Measurements from ENCODE around the gene SSR2.

Gene SSR2

DNA sequence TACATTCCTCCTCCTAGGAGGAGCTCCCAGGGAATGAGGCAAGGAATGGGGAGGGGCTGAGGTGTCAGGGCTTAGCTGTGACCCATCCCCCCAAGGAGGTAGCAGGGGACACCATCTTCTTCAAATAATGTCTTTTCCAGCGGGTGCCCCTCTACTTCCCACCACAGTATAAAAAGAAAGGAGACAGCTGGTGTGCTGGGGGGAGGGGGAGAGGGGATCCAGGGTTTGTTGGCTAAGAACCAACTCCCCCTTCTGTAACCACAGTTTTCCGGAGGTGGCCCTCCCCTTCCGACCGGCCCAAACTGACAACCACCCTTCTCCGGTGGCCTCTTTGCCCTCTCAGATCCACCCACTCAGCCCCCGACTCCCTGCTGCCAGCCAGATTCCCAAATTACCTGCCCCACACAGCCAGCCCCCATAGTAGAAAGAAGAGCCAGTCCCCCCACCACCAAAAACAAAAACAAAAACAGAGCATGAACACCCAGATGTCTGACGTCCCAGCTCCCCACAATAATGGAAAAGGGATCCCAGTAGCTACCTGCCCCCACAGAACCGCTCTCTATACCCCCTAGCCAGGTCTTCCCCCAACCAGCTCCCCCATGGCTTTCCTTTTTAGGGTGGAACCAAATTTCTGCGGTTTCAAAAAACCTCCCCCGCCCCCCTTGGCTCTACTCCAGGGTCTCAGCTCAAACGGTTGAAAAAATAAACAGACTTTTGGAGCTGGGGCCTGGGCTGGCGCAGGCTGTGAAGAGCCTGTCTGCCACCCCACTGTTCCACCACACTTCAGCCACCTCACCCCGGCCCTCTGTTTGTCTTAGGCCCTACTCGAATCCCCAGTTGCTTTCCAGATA is 44.5 kb downstream of the SSR2 start:
- H3K4me3 ChIP-seq (ENCODE audit: control insufficient read depth, low read depth, low read length) = peak overlapping the region; percentile 84
- TF ChIP-seq, protein P1, sequence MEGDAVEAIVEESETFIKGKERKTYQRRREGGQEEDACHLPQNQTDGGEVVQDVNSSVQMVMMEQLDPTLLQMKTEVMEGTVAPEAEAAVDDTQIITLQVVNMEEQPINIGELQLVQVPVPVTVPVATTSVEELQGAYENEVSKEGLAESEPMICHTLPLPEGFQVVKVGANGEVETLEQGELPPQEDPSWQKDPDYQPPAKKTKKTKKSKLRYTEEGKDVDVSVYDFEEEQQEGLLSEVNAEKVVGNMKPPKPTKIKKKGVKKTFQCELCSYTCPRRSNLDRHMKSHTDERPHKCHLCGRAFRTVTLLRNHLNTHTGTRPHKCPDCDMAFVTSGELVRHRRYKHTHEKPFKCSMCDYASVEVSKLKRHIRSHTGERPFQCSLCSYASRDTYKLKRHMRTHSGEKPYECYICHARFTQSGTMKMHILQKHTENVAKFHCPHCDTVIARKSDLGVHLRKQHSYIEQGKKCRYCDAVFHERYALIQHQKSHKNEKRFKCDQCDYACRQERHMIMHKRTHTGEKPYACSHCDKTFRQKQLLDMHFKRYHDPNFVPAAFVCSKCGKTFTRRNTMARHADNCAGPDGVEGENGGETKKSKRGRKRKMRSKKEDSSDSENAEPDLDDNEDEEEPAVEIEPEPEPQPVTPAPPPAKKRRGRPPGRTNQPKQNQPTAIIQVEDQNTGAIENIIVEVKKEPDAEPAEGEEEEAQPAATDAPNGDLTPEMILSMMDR (IDR thresholded peaks at IDR 0.05; ENCODE audit: control insufficient read depth, insufficient read depth, low read depth, low read length, missing control alignments) = no peak
- no peak for DNase-seq (ENCODE audit: low read depth)

DNA sequence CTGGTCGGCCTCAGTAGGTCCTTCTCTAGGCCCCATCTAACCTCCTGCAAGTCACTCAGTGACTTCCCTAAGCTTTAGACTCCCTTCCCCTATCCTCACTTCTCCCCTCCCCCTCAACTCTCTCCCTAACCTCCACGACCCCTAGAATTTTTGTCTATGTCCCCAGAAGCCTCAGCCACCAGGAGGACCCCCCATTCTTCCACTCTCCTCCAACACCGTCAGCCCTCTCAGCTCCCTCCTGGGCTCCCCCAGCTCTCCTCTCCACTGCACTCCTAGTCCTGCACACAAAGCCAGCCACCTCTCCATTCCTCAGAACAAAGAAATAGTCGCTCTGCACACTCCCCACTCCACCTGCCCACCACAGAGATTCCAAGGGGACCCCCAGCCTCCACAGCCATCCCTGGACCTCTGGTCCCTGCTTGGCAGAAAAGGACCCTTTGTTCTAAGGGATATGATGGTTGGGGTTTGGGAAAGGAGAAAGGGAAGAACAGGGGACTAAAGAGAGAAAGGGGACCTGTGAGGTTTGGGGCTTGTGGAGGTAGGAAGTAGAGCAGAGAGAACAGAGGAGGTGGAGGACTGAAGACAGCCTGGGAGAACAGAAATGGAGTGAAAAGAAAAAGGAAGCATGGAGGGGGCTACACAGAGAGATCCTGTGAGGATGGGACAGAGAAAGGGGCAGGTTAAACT is 45.2 kb downstream of the SSR2 start:
- peak overlapping the region; percentile 84 for H3K4me3 ChIP-seq (ENCODE audit: control insufficient read depth, low read depth, low read length)
- DNase-seq (ENCODE audit: low read depth) = no peak
- TF ChIP-seq, protein P1 (IDR thresholded peaks at IDR 0.05; ENCODE audit: control insufficient read depth, insufficient read depth, low read depth, low read length, missing control alignments) = no peak

DNA sequence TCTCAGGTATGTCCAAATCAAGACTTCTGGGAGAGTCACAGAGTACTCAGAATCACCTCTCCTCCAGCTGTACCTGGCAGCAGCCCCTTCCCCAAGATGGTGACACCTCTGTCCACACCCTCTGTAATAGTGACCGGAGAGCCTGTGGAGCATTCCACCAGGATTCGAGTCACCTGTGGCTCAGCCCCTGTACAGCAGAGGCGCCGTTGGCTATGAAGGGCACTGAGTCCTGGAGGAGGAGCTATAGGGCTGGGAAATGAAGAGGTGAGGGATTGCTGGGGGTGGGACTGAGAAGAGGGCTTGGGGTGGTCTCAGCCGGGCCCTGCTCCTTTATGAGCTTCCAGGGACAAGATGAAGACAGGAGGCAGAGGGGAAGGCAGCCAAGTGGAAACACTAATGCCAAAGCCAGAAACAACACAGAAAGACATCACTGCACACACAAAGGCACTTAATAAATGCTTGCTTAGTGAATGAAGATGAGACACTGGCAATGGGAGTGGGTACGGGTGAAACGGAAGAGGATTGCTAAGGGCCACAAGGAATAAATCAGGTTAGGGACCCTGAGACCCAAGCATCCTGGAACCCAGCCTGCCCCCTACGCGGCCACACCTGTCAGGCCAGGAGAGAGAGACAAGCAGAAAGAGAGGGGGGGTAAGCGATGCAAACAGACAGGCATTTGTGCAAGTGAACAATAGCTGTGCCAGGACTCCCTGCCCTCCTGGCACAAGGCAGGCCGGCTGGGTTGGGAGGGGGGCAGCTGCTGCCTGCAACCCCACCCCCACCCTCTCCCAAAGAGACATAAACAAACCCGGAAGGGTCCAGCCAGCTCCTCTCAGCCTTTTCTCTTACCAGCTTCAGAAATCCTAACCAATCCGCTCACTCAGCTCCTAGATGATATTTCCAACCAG is 46.3 kb downstream of the SSR2 start:
- peak overlapping the region; percentile 84 for H3K4me3 ChIP-seq (ENCODE audit: control insufficient read depth, low read depth, low read length)
- TF ChIP-seq, protein P1 (IDR thresholded peaks at IDR 0.05; ENCODE audit: control insufficient read depth, insufficient read depth, low read depth, low read length, missing control alignments) = no peak
- DNase-seq (ENCODE audit: low read depth) = no peak

DNA sequence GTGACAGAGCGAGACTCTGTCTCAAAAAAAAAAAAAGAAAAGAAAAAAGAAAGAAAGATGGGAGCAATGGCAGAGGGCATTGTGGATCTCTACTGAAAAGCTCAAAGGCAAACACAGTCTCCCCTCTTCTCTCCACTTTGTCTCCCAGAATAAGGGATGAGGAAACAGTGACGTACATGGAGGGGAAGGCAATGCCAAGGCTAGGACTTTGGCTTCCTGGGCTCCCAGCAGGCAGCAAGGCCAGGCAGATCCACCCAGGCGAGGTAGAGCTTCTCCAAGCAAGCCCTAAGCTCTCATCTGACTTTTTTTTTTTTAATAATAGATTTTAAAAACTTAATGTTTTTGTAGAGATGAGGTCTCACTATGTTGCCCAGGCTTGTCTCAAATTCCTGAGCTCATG is 47.0 kb downstream of the SSR2 start:
- H3K4me3 ChIP-seq (ENCODE audit: control insufficient read depth, low read depth, low read length) = no peak overlapping the region
- no peak for DNase-seq (ENCODE audit: low read depth)
- TF ChIP-seq, protein P1 (IDR thresholded peaks at IDR 0.05; ENCODE audit: control insufficient read depth, insufficient read depth, low read depth, low read length, missing control alignments) = no peak

- no peak for DNase-seq (ENCODE audit: low read depth)
- TF ChIP-seq, protein P1 (IDR thresholded peaks at IDR 0.05; ENCODE audit: control insufficient read depth, insufficient read depth, low read depth, low read length, missing control alignments) = no peak
- H3K4me3 ChIP-seq (ENCODE audit: control insufficient read depth, low read depth, low read length) = no peak overlapping the region
Measured at GRCh38 chr1:155971910-155972809, 48.6 kb downstream of the SSR2 start.
